GM12891 (cell line): ENCODE results near the gene CCL16.
"Not testable (repeated sequence)": the region's sequence is repeated elsewhere in the genome, so short reads cannot be mapped to it uniquely, and the experiment has no call there.

Experiments used
- DNase-seq: peaks from one replicate; pipeline ENCODE4 v3.0.0; 2011; ENCODE audit warnings: low spot score; ENCODE audit not compliant: insufficient read length
- FAIRE-seq: peaks from 2 replicates; lab custom pipeline; 2011; peaks lifted over from hg19 to GRCh38; lab: Jason Lieb, UNC
- PAX5 ChIP-seq: IDR thresholded peaks from 2 replicates; pipeline ENCODE4 v1.6.1; 2011; ENCODE audit warnings: low read length, moderate library complexity, mild to moderate bottlenecking; ENCODE audit not compliant: insufficient read depth, severe bottlenecking
- POLR2A ChIP-seq: IDR thresholded peaks from 2 replicates; pipeline ENCODE4 v1.6.1; 2011; ENCODE audit warnings: low read depth, low read length, control low read depth
- POLR2AphosphoS5 ChIP-seq: IDR thresholded peaks from 2 replicates; pipeline ENCODE4 v1.6.1; 2011; ENCODE audit warnings: low read depth, low read length, control low read depth
- POU2F2 ChIP-seq: IDR thresholded peaks from 2 replicates; pipeline ENCODE4 v1.6.1; 2011; ENCODE audit warnings: low read depth, mild to moderate bottlenecking, control low read depth, low read length, moderate library complexity
- SPI1 ChIP-seq: IDR thresholded peaks from 2 replicates; pipeline ENCODE4 v1.6.1; 2011; ENCODE audit warnings: low read depth, low read length, control low read depth
- TAF1 ChIP-seq: IDR thresholded peaks from 2 replicates; pipeline ENCODE4 v1.6.1; 2011; ENCODE audit warnings: low read depth, low read length, control low read depth

CCL16 gene

GRCh38 chr17:36008998-36009665 lies 27.8 kb upstream of the CCL16 start:
- DNase-seq (peak; percentile 15), FAIRE-seq (no peak)
- TF ChIP-seq SPI1 = no peak
- TF ChIP-seq POLR2A = no peak
- no peak for TF ChIP-seq POU2F2
- no peak for TF ChIP-seq PAX5
- no peak for TF ChIP-seq POLR2AphosphoS5
- TF ChIP-seq TAF1 = no peak

DNA sequence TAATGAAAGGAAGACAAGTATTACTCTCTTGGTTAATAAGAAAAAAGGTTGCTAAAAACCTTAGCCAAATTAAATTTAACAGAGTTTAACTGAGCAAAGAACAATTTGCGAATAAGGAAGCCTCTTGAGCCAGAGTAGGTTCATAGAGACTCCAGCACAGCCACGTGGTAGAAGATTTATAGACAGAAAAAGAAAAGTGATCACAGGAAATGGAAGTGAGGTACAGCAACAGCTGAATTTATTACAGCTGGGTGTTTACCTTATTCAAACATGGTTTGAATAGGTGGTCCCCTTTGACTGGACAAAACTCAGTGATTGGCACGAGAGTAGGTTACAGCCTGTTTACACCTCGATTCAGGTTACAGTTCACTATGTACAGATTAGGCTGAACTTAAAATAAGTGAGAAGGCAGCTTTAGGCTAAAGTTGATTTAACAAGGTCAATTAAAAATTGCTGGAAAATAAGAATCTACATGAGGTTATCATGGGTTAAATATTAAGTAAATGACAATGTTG lies 23.4 kb upstream of the CCL16 start:
- no peak for FAIRE-seq
- no peak for DNase-seq

GRCh38 chr17:36002631-36003030 lies 21.3 kb upstream of the CCL16 start:
- TF ChIP-seq POLR2AphosphoS5 (no peak), SPI1 (peak; percentile 92), PAX5 (peak; percentile 27), POLR2A (no peak), POU2F2 (peak; percentile 67; the same call in 1 of the 2 replicates), TAF1 (no peak)
- no peak for FAIRE-seq
- DNase-seq = no peak

More for the DNA sequence above, 23.4 kb upstream of the CCL16 start:
- TF ChIP-seq TAF1 = no peak
- no peak for TF ChIP-seq SPI1

DNA sequence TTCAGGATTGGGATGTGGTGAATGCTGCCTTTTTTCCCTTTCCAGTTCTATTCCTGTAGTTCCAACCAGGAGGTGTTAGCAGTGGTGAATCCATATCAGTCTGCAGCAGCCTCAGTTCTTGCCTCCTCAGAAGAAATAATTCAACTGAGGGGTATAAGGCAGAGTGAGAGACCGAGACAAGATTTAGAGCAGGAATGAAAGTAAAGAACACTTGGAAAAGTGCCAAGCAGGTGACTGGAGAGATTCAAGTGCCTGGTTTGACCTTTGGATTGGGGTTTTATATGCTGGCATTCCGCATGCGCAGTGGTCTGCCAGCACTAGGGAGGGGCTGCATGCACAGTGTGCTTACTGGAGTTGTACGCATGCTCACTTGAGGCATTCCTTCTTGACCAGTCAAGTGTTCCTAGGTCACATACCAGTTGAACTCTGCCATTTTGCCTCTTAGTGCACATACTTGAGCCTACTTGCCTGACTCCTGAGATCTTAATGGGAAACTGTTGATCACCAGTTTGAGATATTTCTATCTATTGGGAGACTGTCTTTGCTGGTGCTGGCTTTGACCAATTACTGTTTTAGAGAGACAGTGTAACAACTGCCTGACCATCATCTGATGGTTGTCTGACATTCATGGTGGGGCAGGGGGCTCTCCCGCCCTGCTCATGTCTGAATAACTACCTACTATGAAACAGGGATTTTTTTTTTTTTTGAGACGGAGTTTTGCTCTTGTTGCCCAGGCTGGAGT lies 20.7 kb upstream of the CCL16 start:
- no peak for FAIRE-seq
- DNase-seq = no peak
- no peak for TF ChIP-seq POLR2A
- TF ChIP-seq PAX5 = no peak
- no peak for TF ChIP-seq POU2F2
- TF ChIP-seq SPI1 = no peak
- no peak for TF ChIP-seq POLR2AphosphoS5
- TF ChIP-seq TAF1 = no peak

- TF ChIP-seq PAX5 (no peak), POLR2A (no peak), POLR2AphosphoS5 (no peak), SPI1 (no peak), TAF1 (no peak), POU2F2 (no peak)
- DNase-seq (no peak), FAIRE-seq (no peak)
Measured at GRCh38 chr17:36001110-36001771, 19.9 kb upstream of the CCL16 start, which contains the start of gene CCL15. Gene CCL15, minus strand, starts transcription at chr17:36001553. Its CDS starts 61 bp downstream, at chr17:36001492.

DNA sequence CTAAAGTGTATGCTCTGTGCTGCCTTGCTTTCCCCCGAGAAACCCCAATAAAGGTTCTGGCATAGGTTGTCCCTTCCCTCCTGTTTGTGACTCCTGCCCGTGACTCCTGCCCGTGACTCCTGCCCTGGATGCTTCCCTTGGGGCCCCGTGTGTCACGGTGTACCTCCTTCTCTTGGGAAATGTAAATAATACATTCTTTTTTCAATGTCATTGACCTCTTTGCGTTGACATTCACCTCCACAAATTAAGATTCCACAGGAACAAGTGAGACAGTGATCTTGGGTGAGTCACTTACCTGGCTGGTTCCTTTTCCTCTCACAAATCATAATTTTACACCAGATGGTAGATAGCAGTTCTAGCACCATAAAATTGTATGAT lies 19.4 kb upstream of the CCL16 start:
- DNase-seq (no peak), FAIRE-seq (no peak)
- TF ChIP-seq TAF1 (no peak), PAX5 (no peak), POLR2A (no peak), POU2F2 (no peak), SPI1 (no peak), POLR2AphosphoS5 (no peak)

GRCh38 chr17:35998756-35999155 lies 17.5 kb upstream of the CCL16 start:
- TF ChIP-seq POLR2A = no peak
- TF ChIP-seq POLR2AphosphoS5 = no peak
- TF ChIP-seq PAX5 = no peak
- no peak for TF ChIP-seq SPI1
- no peak for TF ChIP-seq TAF1
- TF ChIP-seq POU2F2 = no peak
- DNase-seq (no peak), FAIRE-seq (no peak)

DNA sequence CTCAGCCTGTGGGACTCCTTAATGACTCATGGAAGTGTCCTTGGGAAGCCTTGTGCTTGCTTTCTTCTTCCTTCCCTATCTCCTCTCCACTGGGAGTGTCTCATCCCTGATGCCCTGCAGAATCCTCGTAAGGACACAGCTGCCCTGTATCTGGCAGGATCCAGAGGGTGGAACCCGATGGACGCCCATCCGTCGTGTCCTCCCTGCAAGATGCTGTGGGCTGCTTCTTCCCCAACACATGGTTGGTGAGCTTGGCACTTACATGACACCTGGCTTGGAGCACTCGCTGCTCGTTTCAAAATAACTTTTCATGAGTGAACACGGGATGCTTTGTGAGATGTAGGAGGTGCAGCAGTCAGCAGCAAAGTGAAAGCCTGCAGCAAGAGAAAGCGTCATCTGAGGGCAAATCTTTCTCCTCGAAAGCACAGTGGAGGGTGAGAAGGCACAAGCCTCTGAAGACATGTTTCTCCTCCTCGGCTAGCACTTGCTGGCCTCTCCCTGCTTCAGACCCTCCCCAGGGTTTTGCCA lies 16.8 kb upstream of the CCL16 start:
- no peak for FAIRE-seq
- TF ChIP-seq POLR2AphosphoS5 (no peak), TAF1 (no peak), POU2F2 (no peak), POLR2A (no peak), SPI1 (no peak), PAX5 (no peak)
- DNase-seq = no peak

- not testable (repeated sequence) for FAIRE-seq, DNase-seq
- TF ChIP-seq SPI1 = peak; percentile 47
Measured at GRCh38 chr17:35995346-35995745, 14.0 kb upstream of the CCL16 start.
